Liver (tissue), 9 donors: Measurements from ENCODE around the gene DTD1. TPM values are rescaled to one million over a fixed set of nuclear protein-coding genes. Genes with fewer than 3 reads are reported as not detected.

Experiments used
- DNase-seq: peaks from one replicate; pipeline ENCODE4 v3.0.0-alpha.2; 2017; ENCODE audit warnings: low spot score
- H3K27ac ChIP-seq, 2 donors: one replicate each; pipeline ENCODE4 v1.7.0; 2013; ENCODE audit warnings: inconsistent platforms in 2 of 2, low read length in 2 of 2, control low read depth in 1 of 2, low read depth in 1 of 2, mild to moderate bottlenecking in 1 of 2
- H3K27me3 ChIP-seq, 4 donors: one replicate each; pipeline versions ENCODE4 v1.6.1 to v1.7.0; 2013; ENCODE audit warnings: low read length in 3 of 4, inconsistent platforms in 1 of 4, mild to moderate bottlenecking in 1 of 4, moderate library complexity in 1 of 4; ENCODE audit not compliant: control insufficient read depth in 4 of 4, insufficient read depth in 4 of 4
- H3K36me3 ChIP-seq, 4 donors: one replicate each; pipeline versions ENCODE4 v1.6.1 to v1.7.0; 2013; ENCODE audit warnings: low read length in 3 of 4, mild to moderate bottlenecking in 3 of 4, low read depth in 1 of 4, moderate library complexity in 1 of 4; ENCODE audit not compliant: control insufficient read depth in 4 of 4, insufficient read depth in 3 of 4
- H3K4me1 ChIP-seq, 4 donors: one replicate each; pipeline versions ENCODE4 v1.6.1 to v1.7.0; 2013; ENCODE audit warnings: low read length in 3 of 4, mild to moderate bottlenecking in 3 of 4, moderate library complexity in 1 of 4; ENCODE audit not compliant: control insufficient read depth in 4 of 4, insufficient read depth in 4 of 4
- H3K4me3 ChIP-seq, 3 donors: one replicate each; pipeline versions ENCODE4 v1.6.1 to v1.7.0; 2013; ENCODE audit warnings: low read length in 3 of 3, control low read depth in 1 of 3, low read depth in 1 of 3, mild to moderate bottlenecking in 1 of 3
- H3K9ac ChIP-seq, 2 donors: one replicate each; pipeline ENCODE4 v1.7.0; 2013; ENCODE audit warnings: low read length in 2 of 2, mild to moderate bottlenecking in 2 of 2, moderate library complexity in 2 of 2, control low read depth in 1 of 2, low read depth in 1 of 2
- H3K9me3 ChIP-seq, 4 donors: one replicate each; pipeline versions ENCODE4 v1.6.1 to v1.7.0; 2013; ENCODE audit warnings: low read length in 3 of 4; ENCODE audit not compliant: control insufficient read depth in 4 of 4
- ATF3 ChIP-seq: IDR thresholded peaks from 2 replicates; pipeline ENCODE4 v1.6.1; 2016; ENCODE audit warnings: antibody characterized with exemption
- CTCF ChIP-seq: fragments of 150-350 bp; IDR thresholded peaks from 2 replicates; pipeline ENCODE4 v1.5.1; 2017; ENCODE audit warnings: improper control_type of control experiment, low read depth, low read length; ENCODE audit not compliant: missing input control
- FOXA1 ChIP-seq: IDR thresholded peaks from 2 replicates; pipeline ENCODE4 v1.6.1; 2016; ENCODE audit warnings: antibody characterized with exemption
- FOXA2 ChIP-seq: IDR thresholded peaks from 2 replicates; pipeline ENCODE4 v1.6.1; 2016; ENCODE audit warnings: antibody characterized with exemption
- HNF4A ChIP-seq, 2 donors: conservative IDR thresholded peaks; 2 replicates each; pipeline ENCODE4 v1.6.1; 2016; ENCODE audit warnings: antibody characterized with exemption in 2 of 2, mild to moderate bottlenecking in 2 of 2
- HNF4G ChIP-seq: IDR thresholded peaks from 2 replicates; pipeline ENCODE4 v1.6.1; 2016; ENCODE audit warnings: antibody characterized with exemption
- JUND ChIP-seq, 2 donors: IDR thresholded peaks; 2 replicates each; pipeline ENCODE4 v1.6.1; 2016; ENCODE audit warnings: antibody characterized with exemption in 2 of 2
- MAX ChIP-seq: IDR thresholded peaks from 2 replicates; pipeline ENCODE4 v1.6.1; 2016; ENCODE audit warnings: antibody characterized with exemption
- NR2F2 ChIP-seq: IDR thresholded peaks from 2 replicates; pipeline ENCODE4 v1.6.1; 2016; ENCODE audit warnings: antibody characterized with exemption
- RAD21 ChIP-seq, 2 donors: IDR thresholded peaks; 2 replicates each; pipeline ENCODE4 v1.6.1; 2016; ENCODE audit warnings: antibody characterized with exemption in 2 of 2, mild to moderate bottlenecking in 2 of 2
- REST ChIP-seq: IDR thresholded peaks from 2 replicates; pipeline ENCODE4 v1.6.1; 2016; ENCODE audit warnings: antibody characterized with exemption, mild to moderate bottlenecking
- RXRA ChIP-seq, 2 donors: IDR thresholded peaks; 2 replicates each; pipeline ENCODE4 v1.6.1; 2017 to 2018; ENCODE audit warnings: antibody characterized with exemption in 2 of 2, mild to moderate bottlenecking in 1 of 2
- SP1 ChIP-seq: IDR thresholded peaks from 2 replicates; pipeline ENCODE4 v1.6.1; 2018; ENCODE audit warnings: antibody characterized with exemption, mild to moderate bottlenecking
- TAF1 ChIP-seq: conservative IDR thresholded peaks from 2 replicates; pipeline ENCODE4 v1.6.1; 2016; ENCODE audit warnings: antibody characterized with exemption, mild to moderate bottlenecking
- YY1 ChIP-seq: IDR thresholded peaks from 2 replicates; pipeline ENCODE4 v1.6.1; 2016; ENCODE audit warnings: antibody characterized with exemption, mild to moderate bottlenecking
- WGBS: extraction: QIAGEN DNeasy Blood & Tissue Kit; methylation state at CpG from one replicate; pipeline ENCODE4 v1.1.7; 2013; 5-methylcytosine and 5-hydroxymethylcytosine counted together
- polyA plus RNA-seq, 2 donors: library from polyadenylated mRNA; stranded (reverse) in 1 of 2; unstranded in 1 of 2; fragments of 200-250 nt in 1 of 2; fragments of >200 nt in 1 of 2; fragmentation: Nextera tagmentation in 1 of 2; extraction: Ambion mirVana in 1 of 2; gene quantifications; one replicate each; pipeline versions ENCODE4 v1.2.1 to v1.2.3, GENCODE V29; 2013 to 2015
- total RNA-seq, 2 donors: library from RNA; depleted of rRNA; stranded (reverse); fragments of >200 nt; gene quantifications; one replicate each; pipeline ENCODE4 v1.2.3, GENCODE V29; 2014
- donor health status: healthy.
- donor health status: healthy.
- donor health status: healthy.
- donor health status: healthy.
- donor health status: healthy.

DTD1 gene
- total and polyA plus RNA-seq, 4 donors = 7.8 to 11.3 (median 10.1) TPM

- TF ChIP-seq CTCF (no peak), FOXA2 (no peak), YY1 (no peak), JUND (IDR thresholded peaks at IDR 0.05) (no peak), HNF4G (no peak), ATF3 (no peak), FOXA1 (no peak), REST (no peak), RAD21 (IDR thresholded peaks at IDR 0.05) (no peak), TAF1 (no peak), RXRA (IDR thresholded peaks at IDR 0.05) (no peak), HNF4A (conservative IDR thresholded peaks at IDR 0.05) (no peak)
- Histone ChIP-seq H3K9ac (no peak overlapping the region), H3K4me1 (no peaks in the 10 kb centered on the region), H3K9me3 (no peaks in the 10 kb centered on the region), H3K4me3 (no peak overlapping the region), H3K27me3 (no peaks in the 10 kb centered on the region), H3K27ac (no peak overlapping the region), H3K36me3 (no peaks in the 10 kb centered on the region)
- DNase-seq = no peak
- WGBS = 84% methylated on average over 1 of the region's 1 CpG
Measured at GRCh38 chr20:18686696-18687095, 98.8 kb downstream of the DTD1 start.

- no peak overlapping the region for H3K27ac ChIP-seq
- DNase-seq = no peak
- H3K4me3 ChIP-seq = no peak overlapping the region
- no peaks in the 10 kb centered on the region for H3K4me1 ChIP-seq
- H3K36me3 ChIP-seq = no peaks in the 10 kb centered on the region
- H3K27me3 ChIP-seq = no peaks in the 10 kb centered on the region
- WGBS = 81% methylated on average over 3 of the region's 3 CpGs
- no peak for TF ChIP-seq SP1
- no peak overlapping the region for H3K9ac ChIP-seq
- no peaks in the 10 kb centered on the region for H3K9me3 ChIP-seq
Measured at GRCh38 chr20:18688676-18689075, 100.8 kb downstream of the DTD1 start.

GRCh38 chr20:18689557-18689956 lies 101.7 kb downstream of the DTD1 start:
- no peak for TF ChIP-seq JUND (IDR thresholded peaks at IDR 0.05)
- TF ChIP-seq REST = no peak
- no peak for TF ChIP-seq HNF4G
- TF ChIP-seq ATF3 = no peak
- TF ChIP-seq FOXA1 = no peak
- no peak for TF ChIP-seq CTCF
- TF ChIP-seq FOXA2 = no peak
- no peak for TF ChIP-seq NR2F2
- no peak for TF ChIP-seq RAD21 (IDR thresholded peaks at IDR 0.05)
- TF ChIP-seq TAF1 = no peak
- no peak for TF ChIP-seq MAX
- TF ChIP-seq RXRA (IDR thresholded peaks at IDR 0.05) = no peak
- Histone ChIP-seq H3K9me3 (no peaks in the 10 kb centered on the region), H3K4me1 (no peaks in the 10 kb centered on the region), H3K36me3 (no peaks in the 10 kb centered on the region), H3K9ac (no peak overlapping the region), H3K4me3 (no peak overlapping the region), H3K27ac (no peak overlapping the region), H3K27me3 (no peaks in the 10 kb centered on the region)
- no peak for DNase-seq
- WGBS = 91% methylated on average over 1 of the region's 1 CpG
